ENCODE data around the gene ZNF414.

GRCh38 chr19:8489561-8490394 lies 24.2 kb downstream of the ZNF414 start:
- TF ChIP-seq CTCF (conservative IDR thresholded peaks at IDR 0.05; ENCODE audit: low read depth, low read length) (no peak), EZH2 (IDR thresholded peaks at IDR 0.05; ENCODE audit: low read length, unreplicated experiment) (no peak)
